GM18868 (cell line): ENCODE measurements around the gene ASB5.
"Not testable (repeated sequence)": the region's sequence is repeated elsewhere in the genome, so short reads cannot be mapped to it uniquely, and the experiment has no call there.

Experiments
- ATAC-seq: cut with Tn5 transposase; IDR thresholded peaks from one replicate; pipeline ENCODE4 v1.9.1; 2021; ENCODE audit warnings: mild to moderate bottlenecking, moderate library complexity; ENCODE audit not compliant: unreplicated experiment

ASB5 gene

GRCh38 chr4:176279560-176279959 is 10.5 kb upstream of the ASB5 start:
- not testable (repeated sequence) for ATAC-seq

GRCh38 chr4:176277162-176277904 is 8.3 kb upstream of the ASB5 start:
- ATAC-seq, result peak; percentile 97

DNA sequence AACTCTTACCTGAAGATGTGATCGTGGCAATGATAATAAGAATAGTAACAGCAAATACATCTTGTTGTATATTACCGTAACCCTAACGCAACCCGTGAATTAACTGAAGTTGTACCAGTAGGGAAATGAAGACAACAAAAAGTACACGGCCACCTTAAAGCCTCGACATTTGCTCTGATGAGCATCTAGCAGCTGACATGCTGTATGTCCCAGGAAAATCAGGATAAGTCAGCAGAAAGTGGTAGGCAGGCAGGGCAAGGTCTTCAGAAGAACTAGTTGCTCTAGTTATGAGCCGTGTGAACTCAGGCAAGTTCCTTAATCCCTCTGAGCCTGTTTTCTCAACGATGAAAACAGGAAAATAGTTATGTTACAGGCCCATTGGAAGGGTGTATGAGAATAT is 7.7 kb upstream of the ASB5 start:
- ATAC-seq, result no peak

GRCh38 chr4:176274441-176274840 is 5.4 kb upstream of the ASB5 start:
- no peak for ATAC-seq

GRCh38 chr4:176273736-176274135 is 4.7 kb upstream of the ASB5 start:
- ATAC-seq, result no peak

- no peak for ATAC-seq
Measured at GRCh38 chr4:176272799-176273198, 3.8 kb upstream of the ASB5 start.

GRCh38 chr4:176271749-176272148 is 2.7 kb upstream of the ASB5 start:
- no peak for ATAC-seq

- ATAC-seq, result peak; percentile 75
Measured at GRCh38 chr4:176270669-176271068, 1.6 kb upstream of the ASB5 start.

DNA sequence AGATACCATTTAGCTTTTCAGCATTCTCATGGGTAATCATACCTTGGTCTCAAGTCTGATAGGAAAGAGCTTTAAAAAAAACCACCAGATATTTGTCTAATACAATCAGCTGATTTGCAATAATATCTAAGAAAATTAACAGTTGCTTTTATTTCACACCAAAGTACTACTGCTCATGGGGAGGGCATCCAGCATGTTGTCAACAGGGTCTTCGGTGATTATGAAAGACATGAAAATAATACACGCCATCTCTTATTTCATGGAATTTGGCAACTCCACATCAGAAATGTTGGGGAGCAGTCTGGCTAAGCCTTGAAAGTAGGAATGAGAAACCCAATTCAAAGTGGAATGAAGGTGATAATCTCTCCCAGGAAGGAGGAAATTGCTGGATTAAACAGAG is 3.0 kb downstream of the ASB5 start:
- ATAC-seq, result no peak

GRCh38 chr4:176262243-176262642 is 6.8 kb downstream of the ASB5 start:
- ATAC-seq, result peak; percentile 88

GRCh38 chr4:176261481-176261880 is 7.5 kb downstream of the ASB5 start:
- no peak for ATAC-seq

DNA sequence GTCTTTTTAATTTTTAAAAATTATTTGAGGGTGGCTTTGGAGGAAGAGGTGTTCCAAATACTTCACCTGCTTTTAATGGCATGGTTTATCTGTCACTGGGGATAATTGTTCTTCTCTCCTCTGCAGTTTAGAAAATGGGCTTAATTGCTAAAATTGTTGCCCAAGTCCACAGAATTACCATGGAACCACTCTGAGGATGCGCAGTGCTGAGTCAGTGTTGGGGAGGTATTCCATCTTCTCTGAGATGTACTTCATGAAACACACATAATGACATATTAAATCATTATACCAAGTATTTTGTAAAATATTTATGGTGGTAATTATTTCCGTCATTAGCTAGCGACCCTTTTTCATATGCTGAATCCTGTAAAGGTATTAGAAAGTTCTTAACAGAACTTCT is 8.0 kb downstream of the ASB5 start:
- ATAC-seq, result no peak

GRCh38 chr4:176259330-176260090 is 9.5 kb downstream of the ASB5 start:
- ATAC-seq, result peak; percentile 55

- ATAC-seq, result no peak
Measured at GRCh38 chr4:176258135-176258534, 10.9 kb downstream of the ASB5 start.

GRCh38 chr4:176256921-176257320 is 12.1 kb downstream of the ASB5 start:
- no peak for ATAC-seq

- no peak for ATAC-seq
Measured at GRCh38 chr4:176242764-176243347, 26.2 kb downstream of the ASB5 start.

GRCh38 chr4:176241703-176242102 is 27.3 kb downstream of the ASB5 start:
- no peak for ATAC-seq

DNA sequence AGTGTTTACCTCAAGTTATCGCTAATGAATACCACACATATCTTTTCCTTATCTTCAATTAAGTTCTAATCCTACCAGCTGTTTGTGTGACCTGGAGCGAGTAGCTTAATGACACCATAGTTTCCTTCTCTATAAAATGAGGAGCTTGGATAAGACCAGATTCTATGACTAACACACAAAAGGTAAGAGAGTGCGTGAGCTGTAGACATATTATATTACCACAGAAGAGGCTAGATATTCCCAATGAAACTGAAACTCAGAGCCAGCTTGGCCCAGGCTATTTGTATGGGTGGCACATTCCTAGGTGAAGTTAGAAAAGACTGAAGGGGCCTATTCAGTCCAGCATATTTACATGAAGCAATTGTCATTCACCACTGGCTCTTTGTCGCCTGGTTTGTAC is 30.2 kb downstream of the ASB5 start:
- ATAC-seq, result no peak

DNA sequence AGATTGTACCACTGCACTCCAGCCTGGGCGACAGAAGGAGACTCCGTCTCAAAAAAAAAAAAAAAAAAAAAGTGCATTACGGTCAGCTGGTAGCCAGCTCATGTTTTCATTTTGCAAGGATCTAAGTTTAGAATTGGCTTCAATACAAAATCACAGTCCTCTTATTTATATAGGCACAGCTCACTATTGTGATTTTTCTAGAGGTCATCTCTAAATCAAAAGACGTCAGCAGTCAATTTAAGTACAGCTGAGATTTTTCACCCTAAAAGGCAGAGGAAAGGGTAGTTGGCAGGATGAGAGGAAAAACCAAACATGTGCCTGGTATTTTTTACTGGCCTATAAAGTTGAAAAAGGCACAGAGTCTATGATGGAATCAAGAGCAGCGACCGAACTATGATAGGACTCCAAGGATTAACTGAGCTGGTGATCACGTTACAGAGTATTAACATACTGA is 30.8 kb downstream of the ASB5 start:
- no peak for ATAC-seq

GRCh38 chr4:176236946-176237345 is 32.1 kb downstream of the ASB5 start:
- ATAC-seq, result no peak

- no peak for ATAC-seq
Measured at GRCh38 chr4:176230836-176231235, 38.2 kb downstream of the ASB5 start.

GRCh38 chr4:176229645-176230044 is 39.4 kb downstream of the ASB5 start:
- no peak for ATAC-seq
